ENCODE measurements around the gene A1BG.
"Not testable (repeated sequence)": the region's sequence is repeated elsewhere in the genome, so short reads cannot be mapped to it uniquely, and the experiment has no call there.

A1BG gene

DNA sequence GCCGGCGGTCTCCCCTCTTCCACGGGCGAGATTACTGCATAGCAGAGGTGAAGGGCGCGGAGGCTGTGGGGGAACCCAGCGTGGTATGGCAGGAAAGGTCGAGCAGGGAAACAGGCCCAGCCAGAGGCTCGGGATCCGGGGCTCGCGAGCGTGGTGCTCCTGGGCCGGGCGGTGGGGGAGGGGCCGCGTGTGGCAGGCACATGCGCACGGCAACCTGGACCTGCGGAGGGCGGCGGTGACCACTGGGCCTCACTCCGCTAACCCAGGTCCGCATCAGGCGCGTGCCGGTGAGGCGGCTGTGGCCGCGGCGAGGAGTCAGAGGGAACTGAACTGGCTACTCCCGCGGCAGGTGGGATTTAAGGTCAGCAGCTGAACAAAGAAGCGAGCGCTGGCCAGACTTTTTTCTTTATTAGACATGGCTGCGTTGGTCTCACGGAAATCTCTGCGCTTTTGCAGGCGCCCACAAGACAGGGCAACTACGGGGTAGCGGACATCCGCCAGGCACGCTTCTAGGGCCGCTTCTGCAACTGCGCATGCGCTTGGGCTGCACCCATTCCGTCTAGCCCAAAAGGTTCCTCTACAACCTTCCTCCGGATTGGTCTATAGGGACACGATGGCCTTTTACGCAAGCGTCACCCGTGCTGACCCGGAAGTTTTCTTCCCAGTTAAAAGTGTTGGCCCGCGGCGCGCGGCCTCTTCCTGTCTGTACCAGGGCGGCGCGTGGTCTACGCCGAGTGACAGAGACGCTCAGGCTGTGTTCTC lies 33.5 kb upstream of the A1BG start, which contains the start of gene RPS5:
TSS of gene RPS5 (plus strand) at position 694 of the 762 bp plus-strand sequence. CDS start 869 bp downstream, outside the sequence.
- DNase-seq (ENCODE audit: low read depth in 3 of 3), result peak; percentile 87 to 94 (median 87)

DNA sequence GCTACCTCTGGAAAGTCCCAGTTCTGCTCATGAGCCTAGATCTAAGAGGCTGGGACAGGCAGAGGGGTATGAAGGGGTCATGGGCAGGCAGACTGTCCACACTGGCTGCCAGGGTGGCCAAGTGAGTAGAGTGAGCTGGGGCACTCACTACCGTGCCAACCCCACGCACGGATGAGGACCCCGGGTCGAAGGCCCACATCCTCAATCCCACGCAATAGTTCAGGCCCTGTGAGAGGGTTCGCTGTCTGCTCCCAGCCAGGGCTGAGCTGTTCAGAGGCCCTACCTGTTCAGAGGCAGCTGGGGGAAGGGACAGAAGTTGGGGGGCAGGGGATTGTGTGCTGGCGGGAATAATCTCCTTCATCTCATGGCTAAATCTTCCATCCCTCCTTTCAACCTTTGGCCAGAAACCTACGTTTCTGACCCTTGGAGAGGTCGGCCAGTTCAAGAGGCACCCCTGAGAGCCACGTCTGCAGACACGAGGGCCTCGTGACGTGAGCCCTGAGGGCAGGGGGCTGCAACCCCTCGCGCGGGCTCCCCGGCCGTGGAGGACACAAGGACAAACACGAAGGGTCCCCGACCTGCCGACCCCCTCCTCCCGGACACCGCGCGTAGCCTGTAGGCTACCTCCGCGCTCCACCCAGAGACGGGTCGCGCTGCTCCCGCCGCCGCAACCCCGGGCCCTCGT lies 32.7 kb upstream of the A1BG start:
- no peak for DNase-seq (ENCODE audit: low read depth in 3 of 3)

GRCh38 chr19:58385313-58385890 lies 32.1 kb upstream of the A1BG start:
- no peak for DNase-seq (ENCODE audit: low read depth in 3 of 3)

DNA sequence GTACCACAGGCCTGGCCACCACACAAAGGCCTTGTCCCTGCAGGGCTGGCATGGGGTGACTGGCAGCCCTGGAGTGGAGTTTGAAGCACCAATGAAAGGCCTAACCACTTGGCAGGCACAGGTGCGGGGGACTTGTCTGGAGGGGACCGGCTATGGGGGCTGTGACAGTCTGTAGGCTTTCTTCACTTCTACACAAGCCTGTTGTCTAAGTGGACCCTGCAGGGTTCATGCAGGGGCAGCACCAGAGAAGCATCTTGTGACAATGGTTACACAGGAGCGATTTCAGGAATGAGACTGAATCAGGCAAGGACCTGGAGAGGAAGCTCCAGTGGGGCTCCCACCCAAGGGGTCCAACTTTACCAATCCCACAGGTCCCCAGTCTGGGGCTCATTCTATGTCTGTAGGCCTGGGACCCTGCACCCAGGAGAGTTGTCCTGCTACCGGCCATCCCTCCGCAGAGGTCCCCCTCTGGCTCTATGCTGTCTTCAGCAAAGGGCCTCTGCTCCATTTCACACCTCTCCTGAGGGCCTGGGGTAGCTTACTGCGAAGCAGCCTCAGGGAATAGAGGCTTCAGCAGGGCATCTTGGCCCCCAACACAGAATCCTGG lies 29.8 kb upstream of the A1BG start:
- DNase-seq (ENCODE audit: low read depth in 3 of 3), result no peak

DNA sequence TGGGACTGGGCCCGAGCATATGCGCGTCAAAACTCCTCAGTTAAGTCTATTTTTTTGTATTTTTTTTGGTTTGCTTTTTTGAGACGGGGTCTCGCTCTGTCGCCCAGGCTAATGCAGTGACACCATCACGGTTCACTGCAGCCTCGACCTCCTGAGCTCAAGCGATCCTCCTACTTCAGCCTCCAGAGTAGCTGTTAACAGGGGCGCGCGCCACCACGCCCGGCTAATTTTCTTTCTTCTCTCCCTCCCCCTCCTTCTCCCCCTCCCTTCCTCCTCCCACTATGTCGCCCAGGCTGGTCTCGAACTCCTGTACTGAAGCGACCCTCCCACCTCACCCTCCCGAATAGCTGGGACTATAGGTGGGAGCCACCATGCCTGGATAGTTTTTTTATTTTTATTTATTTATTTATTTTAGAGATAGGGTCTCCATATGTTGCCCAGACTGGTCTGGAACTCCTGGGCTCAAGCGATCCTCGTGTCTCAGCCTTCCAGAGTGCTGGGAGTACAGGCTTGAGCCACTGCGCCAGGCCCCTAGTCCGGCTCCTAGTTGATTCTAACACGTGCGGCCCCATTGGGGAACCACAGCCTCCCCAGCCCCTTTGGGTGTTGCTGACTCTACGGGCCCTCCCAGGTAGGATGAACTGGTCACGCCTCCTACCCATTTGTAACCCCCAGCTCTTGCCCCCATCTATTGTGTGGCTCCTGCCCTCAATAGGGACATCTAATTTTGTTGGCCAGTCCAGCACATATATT lies 28.3 kb upstream of the A1BG start:
- no peak for DNase-seq (ENCODE audit: low read depth in 3 of 3)

DNA sequence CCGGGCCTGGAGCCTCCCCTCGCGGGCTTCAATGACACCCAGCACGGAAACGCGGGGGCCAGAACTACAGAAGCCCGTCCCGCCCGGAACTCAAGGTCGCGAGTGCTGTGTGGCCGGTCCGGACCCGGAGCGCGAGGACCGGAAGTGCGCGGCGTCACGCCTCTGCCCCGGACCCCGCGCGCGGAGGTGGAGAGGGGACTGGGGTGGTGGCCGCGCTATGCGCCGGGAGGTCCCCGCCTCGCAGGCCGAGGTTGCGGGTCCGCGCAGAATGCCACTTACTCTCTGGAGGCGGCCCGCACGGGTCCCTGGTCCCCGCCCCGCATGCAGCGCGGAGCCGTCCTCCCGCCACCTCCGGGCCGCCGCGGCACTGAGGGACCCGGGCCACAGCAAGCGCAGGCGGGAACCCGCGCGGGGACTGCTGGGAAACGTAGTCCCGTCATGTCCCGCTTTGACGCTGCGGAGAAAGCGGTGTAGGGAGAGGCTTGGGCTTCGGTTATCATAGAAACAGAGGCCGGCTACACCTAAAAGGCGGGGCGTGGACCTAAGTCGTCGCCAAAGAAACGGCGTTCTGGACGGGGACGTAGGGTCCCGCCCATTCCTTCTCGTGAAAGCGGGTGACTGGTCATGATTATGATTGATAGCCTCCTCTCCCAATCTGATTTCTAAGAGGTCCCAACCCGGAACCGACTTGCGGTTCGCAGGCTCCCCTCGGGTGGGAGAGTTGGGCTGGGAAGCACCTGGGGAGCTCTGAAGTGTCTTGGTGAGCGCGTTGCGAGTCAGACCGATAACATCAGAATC lies 27.6 kb upstream of the A1BG start, which contains the start of gene ZNF837:
TSS of gene ZNF837 (minus strand) at position 369 of the 798 bp plus-strand sequence. CDS start 11,698 bp downstream, outside the sequence.
- peak; percentile 92 to 94 (median 92) for DNase-seq (ENCODE audit: low read depth in 3 of 3)

GRCh38 chr19:58380037-58380661 lies 26.9 kb upstream of the A1BG start:
- no peak for DNase-seq (ENCODE audit: low read depth in 3 of 3)

DNA sequence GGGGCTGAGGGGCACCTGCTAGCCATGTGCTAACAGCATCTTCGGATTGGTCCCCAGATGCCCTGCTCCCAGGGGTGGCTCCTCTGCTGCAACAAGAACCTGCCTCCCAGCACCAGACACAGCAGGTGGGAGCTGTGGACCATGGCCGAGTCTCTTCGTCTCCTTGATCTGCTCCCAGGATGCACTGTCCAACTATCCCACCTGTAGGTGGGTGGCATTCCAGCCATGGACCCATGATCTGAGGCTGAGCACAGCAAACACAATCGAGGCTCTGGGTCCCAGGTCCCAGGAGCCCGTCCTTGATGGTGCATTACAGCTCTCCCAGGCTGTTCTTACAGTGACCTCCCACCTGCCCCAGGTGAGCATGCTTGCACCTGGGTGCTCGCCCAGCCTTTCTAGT lies 26.0 kb upstream of the A1BG start:
- DNase-seq (ENCODE audit: low read depth in 3 of 3), result no peak

DNA sequence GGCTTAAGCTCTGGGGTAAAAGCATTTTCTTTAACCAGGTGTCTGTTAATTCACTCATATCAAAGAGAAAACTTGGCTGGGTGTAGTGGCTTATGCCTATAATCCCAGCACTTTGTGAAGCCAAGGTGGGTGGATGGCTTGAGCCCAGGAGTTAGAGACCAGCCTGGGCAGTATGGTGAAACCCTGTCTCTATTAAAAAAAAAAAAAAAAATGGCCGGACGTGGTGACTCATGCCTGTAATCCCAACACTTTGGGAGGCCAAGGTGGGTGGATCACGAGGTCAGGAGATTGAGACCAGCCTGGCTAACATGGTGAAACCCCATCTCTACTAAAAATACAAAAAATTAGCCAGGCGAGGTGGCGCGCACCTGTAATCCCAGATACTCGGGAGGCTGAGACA lies 23.4 kb upstream of the A1BG start:
- not testable (repeated sequence) for DNase-seq (ENCODE audit: low read depth in 3 of 3)

GRCh38 chr19:58374200-58374599 lies 20.9 kb upstream of the A1BG start:
- DNase-seq (ENCODE audit: low read depth in 3 of 3), result no peak

DNA sequence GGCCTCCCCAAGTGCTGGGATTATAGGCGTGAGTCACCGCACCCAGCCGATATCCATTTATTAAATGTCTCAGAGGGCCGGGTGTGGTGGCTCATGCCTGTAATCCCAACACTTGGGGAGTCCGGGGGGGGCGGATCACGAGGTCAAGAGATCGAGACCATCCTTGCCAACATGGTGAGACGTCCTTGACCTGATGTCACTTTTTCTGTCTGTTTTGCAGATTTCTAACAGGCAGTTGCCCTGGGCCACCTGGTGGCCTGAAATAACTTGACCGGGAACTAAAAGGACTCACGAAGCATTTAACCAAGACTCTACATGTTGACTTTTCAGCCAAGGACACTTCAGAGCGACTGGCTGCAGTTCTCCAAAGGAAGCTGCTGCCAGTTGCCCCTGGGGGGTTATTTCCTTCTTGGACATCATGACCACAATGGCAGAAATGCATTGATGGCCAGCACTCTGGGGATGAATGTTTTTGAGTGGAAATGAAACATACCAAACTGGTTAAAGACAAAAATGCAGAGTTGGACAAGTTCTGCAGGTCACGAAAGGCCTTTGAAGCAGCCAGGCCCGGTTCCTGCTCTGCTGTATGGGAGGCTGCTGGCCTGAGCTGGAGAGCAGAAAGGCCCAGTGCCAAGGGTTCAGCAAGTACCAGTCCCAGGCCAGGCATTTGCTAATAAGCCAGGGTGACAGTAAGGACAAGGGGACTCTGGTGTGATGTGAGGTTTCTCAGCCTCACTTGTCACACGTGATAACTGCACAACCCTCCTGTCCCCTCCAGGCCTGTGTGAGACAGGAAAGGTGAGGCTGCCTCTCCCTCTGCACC lies 19.2 kb upstream of the A1BG start:
- DNase-seq (ENCODE audit: low read depth in 3 of 3), result no peak

- no peak for DNase-seq (ENCODE audit: low read depth in 3 of 3)
Measured at GRCh38 chr19:58368561-58369360, 15.5 kb upstream of the A1BG start.

GRCh38 chr19:58367698-58368454 lies 14.6 kb upstream of the A1BG start:
- DNase-seq (ENCODE audit: low read depth in 3 of 3), result no peak

DNA sequence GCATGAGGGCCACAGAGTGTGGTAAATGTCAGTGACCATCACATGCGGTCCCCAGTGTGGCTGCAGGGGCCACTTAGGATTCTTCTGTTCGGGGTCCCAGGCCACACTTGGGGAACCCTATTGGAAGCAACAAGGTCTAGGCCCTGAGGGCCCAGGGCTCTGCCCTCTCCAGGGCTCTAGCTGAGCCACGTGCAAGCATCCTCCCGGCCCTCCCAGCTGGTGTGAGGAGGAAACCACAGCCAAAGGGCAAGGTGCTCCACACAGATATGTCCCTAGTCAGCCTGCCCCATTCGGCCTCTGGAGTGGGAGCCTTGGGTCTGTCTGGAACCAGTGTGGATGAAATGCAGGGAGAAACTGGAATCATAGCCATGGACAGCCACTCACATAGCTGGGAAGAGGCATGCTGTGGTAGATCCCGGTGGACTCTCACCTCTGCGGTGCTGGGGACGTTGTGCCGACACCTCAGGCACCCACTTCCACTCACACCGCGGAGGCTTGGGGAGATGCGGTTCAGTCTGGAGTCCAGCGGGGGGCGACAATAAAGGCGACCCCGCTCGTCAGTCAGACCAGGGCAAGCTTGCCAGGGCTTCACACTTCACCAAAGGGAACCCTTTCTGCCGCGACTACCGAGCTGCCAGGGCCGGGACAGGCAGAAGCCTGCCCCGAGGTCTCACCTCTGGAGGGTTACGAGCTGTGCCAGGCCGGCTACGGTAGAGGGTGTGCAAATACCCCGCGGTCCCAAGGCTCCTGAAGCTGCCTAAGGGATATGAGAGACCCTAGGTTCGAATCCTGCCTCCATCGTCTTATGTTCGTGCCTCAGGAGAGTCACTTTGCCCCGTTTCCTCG lies 13.5 kb upstream of the A1BG start:
- DNase-seq (ENCODE audit: low read depth in 3 of 3), result no peak

- DNase-seq (ENCODE audit: low read depth in 3 of 3), result no peak
Measured at GRCh38 chr19:58364146-58364545, 10.9 kb upstream of the A1BG start.

GRCh38 chr19:58362272-58362994 lies 9.1 kb upstream of the A1BG start, which contains the start of gene ZNF497:
TSS of gene ZNF497 (minus strand) at chr19:58362751. CDS start at chr19:58357635, 5,116 bp downstream.
- DNase-seq (ENCODE audit: low read depth in 3 of 3), result peak; percentile 91 to 93 (median 92)
